Measurements from ENCODE around the gene SLC40A1. TPM values are rescaled to one million over a fixed set of nuclear protein-coding genes. Genes with fewer than 3 reads are reported as not detected.
A peak's percentile ranks its signal among the peaks of the same experiment; 100 is the strongest.

SLC40A1 gene
- total and polyA plus RNA-seq, 2 of the 13 experiments (the other 11 are each of a cell fraction or from before 2014, with no cell fraction given): 10.6 to 24.9 TPM

- TF ChIP-seq ZNF142 (CRISPR knock-in tag; IDR thresholded peaks at IDR 0.05) (no peak), FOXP4 (CRISPR knock-in tag; IDR thresholded peaks at IDR 0.05) (peak; percentile 39; the same call in 1 of the 2 replicates), THYN1 (CRISPR knock-in tag; IDR thresholded peaks at IDR 0.05; ENCODE audit: borderline replicate concordance, low read depth) (0 out of 2 replicates have a peak, but pooled peaks have one; percentile 28), HNF1A (IDR thresholded peaks at IDR 0.05; ENCODE audit: low read depth) (no peak), HNF1A (CRISPR knock-in tag; IDR thresholded peaks at IDR 0.05; ENCODE audit: borderline replicate concordance) (no peak; the same call in 1 of the 2 replicates), NFKBIZ (CRISPR knock-in tag; IDR thresholded peaks at IDR 0.05) (no peak), FOXJ3 (CRISPR knock-in tag; IDR thresholded peaks at IDR 0.05; ENCODE audit: borderline replicate concordance) (peak; percentile 46; the same call in 1 of the 2 replicates), ZNF761 (CRISPR knock-in tag; conservative IDR thresholded peaks at IDR 0.05) (no peak), ZNF75D (CRISPR knock-in tag; IDR thresholded peaks at IDR 0.05; ENCODE audit: borderline replicate concordance) (no peak), ZNF512B (CRISPR knock-in tag; IDR thresholded peaks at IDR 0.05; ENCODE audit: borderline replicate concordance) (no peak), THAP11 (CRISPR knock-in tag; IDR thresholded peaks at IDR 0.05) (peak; percentile 51; the same call in 1 of the 2 replicates)
Observed at GRCh38 chr2:189521699-189522434, 58.7 kb downstream of the SLC40A1 start (continued).
